Aorta (tissue), 5 donors: Measurements from ENCODE around the gene ENC1. TPM values are rescaled to one million over a fixed set of nuclear protein-coding genes. Genes with fewer than 3 reads are reported as not detected.

Source experiments
- ATAC-seq: fragments of 200-7000 bp; cut with Tn5 transposase; one replicate; pipeline ENCODE4 v1.9.1; 2022; ENCODE audit warnings: moderate library complexity; ENCODE audit not compliant: low FRiP score
- DNase-seq, 2 donors: peaks; one replicate each; pipeline ENCODE4 v3.0.0-alpha.2; 2020
- H3K27ac ChIP-seq, 2 donors: one replicate each; pipeline ENCODE4 v1.5.1; 2013; ENCODE audit warnings: low read length in 2 of 2, mild to moderate bottlenecking in 2 of 2, moderate library complexity in 2 of 2, control low read depth in 1 of 2, inconsistent platforms in 1 of 2, low read depth in 1 of 2
- H3K27me3 ChIP-seq, 2 donors: one replicate each; pipeline ENCODE4 v1.6.1; 2013; ENCODE audit warnings: control low read depth in 1 of 2, low read length in 1 of 2, mild to moderate bottlenecking in 1 of 2, moderate library complexity in 1 of 2; ENCODE audit not compliant: insufficient read depth in 2 of 2, control insufficient read depth in 1 of 2
- H3K36me3 ChIP-seq, 2 donors: one replicate each; pipeline ENCODE4 v1.6.1; 2013; ENCODE audit warnings: control low read depth in 1 of 2, low read length in 1 of 2, mild to moderate bottlenecking in 1 of 2; ENCODE audit not compliant: insufficient read depth in 2 of 2, control insufficient read depth in 1 of 2
- H3K4me1 ChIP-seq, 2 donors: one replicate each; pipeline ENCODE4 v1.6.1; 2013; ENCODE audit warnings: low read length in 2 of 2, control low read depth in 1 of 2, mild to moderate bottlenecking in 1 of 2, moderate library complexity in 1 of 2; ENCODE audit not compliant: insufficient read depth in 2 of 2, control insufficient read depth in 1 of 2
- H3K4me3 ChIP-seq, 2 donors: one replicate each; pipeline ENCODE4 v1.5.1; 2013; ENCODE audit warnings: low read length in 2 of 2, control low read depth in 1 of 2, mild to moderate bottlenecking in 1 of 2
- H3K9me3 ChIP-seq: one replicate; pipeline ENCODE4 v1.6.1; 2013; ENCODE audit warnings: mild to moderate bottlenecking, low read length; ENCODE audit not compliant: control insufficient read depth
- WGBS, 2 donors: extraction: QIAGEN DNeasy Blood & Tissue Kit; methylation state at CpG; one replicate each; pipeline ENCODE4 v1.1.7; 2013; 5-methylcytosine and 5-hydroxymethylcytosine counted together
- intact Hi-C, 2 donors: fragments of 100-400 bp; cut with DNase I; formaldehyde crosslinking; loops; one replicate each; pipeline versions ENCODE4 v1.14.2 to v1.15.0; 2022
- polyA plus RNA-seq, 2 donors: library from polyadenylated mRNA; stranded (reverse); fragments of 200-250 nt; gene quantifications; one replicate each; pipeline ENCODE4 v1.2.3, GENCODE V29; 2013
- total RNA-seq, 2 donors: library from RNA; stranded (reverse); fragmentation: NEBNext Ultra II Directional; extraction: Animal tissue kit (Norgen Biotek cat#: 25700); gene quantifications; one replicate each; pipeline ENCODE4 v1.2.1, GENCODE V29; 2021
- donor health status: healthy with polysubstance abuse.
- donor health status: Bipolar disorder and iron deficiency.
- donor health status: DM: no; HTN: no; CAD: no.
- donor health status: DM: no; HTN: no; CAD: no.
- donor health status: DM: yes; HTN: yes; CAD: no.

The ENC1 gene
- total and polyA plus RNA-seq, 4 donors = 2.1 to 10.6 (median 3.8) TPM

DNA sequence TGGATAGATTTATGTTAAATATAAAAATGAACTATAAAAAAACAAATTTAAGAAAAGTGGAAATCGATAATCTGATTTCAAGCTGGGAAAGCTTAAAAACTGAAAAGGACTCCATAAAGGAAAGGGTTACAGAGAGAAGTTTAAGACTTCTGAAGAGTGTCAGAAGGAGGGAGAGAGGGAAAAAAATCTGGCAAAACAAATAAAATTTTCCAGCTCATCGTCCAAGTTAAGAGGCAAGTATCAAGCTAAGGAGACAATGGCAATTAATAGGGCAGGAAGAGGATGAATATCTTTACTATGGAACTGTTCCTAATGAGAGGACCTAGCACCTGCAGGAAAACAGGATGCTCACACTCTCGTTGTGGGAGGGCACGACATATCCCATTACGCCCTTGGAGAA lies 24.0 kb upstream of the ENC1 start:
- no peak overlapping the region for H3K4me3 ChIP-seq
- H3K27ac ChIP-seq = no peak overlapping the region
- ATAC-seq (no peak), DNase-seq (no peak)
- no peaks in the 10 kb centered on the region for H3K4me1 ChIP-seq
- no peaks in the 10 kb centered on the region for H3K36me3 ChIP-seq
- intact Hi-C loops = no loop called here
- no peaks in the 10 kb centered on the region for H3K27me3 ChIP-seq
- 69 to 72% methylated on average over 5 of the region's 5 CpGs for WGBS, 2 donors
- H3K9me3 ChIP-seq = no peaks in the 10 kb centered on the region

DNA sequence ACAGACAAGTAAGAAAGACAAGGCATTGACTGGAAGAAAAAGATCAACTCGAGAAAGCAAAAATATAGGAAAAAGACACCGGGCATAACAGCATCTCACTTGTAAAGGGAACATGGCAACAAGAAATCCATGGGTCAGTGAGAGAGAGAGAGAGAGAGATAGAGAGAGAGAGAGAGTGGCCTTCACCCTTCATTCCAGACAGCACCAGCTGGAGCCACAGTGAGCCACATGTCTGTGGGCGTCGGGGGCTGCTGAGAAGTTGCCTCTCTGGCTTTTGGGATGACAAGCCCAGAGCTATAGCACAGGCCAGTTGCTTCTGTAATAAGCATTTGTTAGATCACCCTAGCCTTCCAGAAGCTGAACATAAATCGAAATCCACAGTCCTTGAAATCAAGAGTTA lies 20.3 kb upstream of the ENC1 start:
- H3K27me3 ChIP-seq = no peaks in the 10 kb centered on the region
- intact Hi-C loops = no loop called here
- no peaks in the 10 kb centered on the region for H3K9me3 ChIP-seq
- DNase-seq = no peak
- no peak for ATAC-seq
- no peak overlapping the region for H3K27ac ChIP-seq
- H3K36me3 ChIP-seq = no peaks in the 10 kb centered on the region
- WGBS, 2 donors = 85 to 86% methylated on average over 5 of the region's 5 CpGs
- H3K4me1 ChIP-seq = no peaks in the 10 kb centered on the region
- H3K4me3 ChIP-seq = no peak overlapping the region

DNA sequence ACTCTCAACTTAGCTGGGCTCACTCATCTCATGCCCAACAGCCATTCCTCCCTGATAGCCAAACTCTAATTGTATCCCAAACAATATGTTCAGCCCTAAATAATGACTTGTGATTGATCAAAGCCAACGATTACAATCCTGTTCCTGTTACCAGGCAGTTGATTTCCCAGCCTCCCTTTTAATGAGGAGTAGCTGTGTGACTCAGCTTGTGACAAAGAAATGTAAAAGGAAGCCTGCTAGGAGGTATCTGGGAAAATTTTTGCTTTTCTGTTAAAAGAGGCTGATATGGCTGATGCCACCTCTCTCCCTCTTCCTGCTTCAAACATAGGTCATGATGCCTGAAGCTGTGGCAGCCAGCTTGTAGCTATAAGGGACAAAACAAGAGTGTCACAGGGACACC lies 19.6 kb upstream of the ENC1 start:
- ATAC-seq (no peak), DNase-seq (no peak)
- intact Hi-C loops = no loop called here
- Histone ChIP-seq H3K27me3 (no peaks in the 10 kb centered on the region), H3K9me3 (no peaks in the 10 kb centered on the region), H3K27ac (no peak overlapping the region), H3K4me3 (no peak overlapping the region), H3K4me1 (no peaks in the 10 kb centered on the region), H3K36me3 (no peaks in the 10 kb centered on the region)
- WGBS, 2 donors = 78 to 92% methylated on average over 1 of the region's 1 CpG

DNA sequence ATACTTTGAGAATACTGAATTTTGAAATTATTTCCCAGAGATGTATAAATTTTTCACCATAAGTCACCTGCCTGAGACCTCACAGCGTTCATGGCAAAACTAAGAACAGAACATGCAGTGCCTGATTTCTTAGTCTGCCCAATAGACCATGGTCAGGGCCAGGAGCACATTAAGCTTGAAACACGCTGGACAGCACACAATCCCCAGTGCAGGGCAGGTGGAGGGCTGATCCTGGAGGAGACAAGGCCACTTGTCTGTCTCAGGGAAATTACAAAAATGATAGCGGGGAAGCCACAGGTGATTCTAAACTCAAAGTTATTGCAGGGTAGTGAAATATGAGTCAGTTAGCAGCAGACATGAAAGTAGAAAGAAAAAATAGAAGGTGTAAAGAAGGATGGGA lies 18.6 kb upstream of the ENC1 start:
- no peaks in the 10 kb centered on the region for H3K9me3 ChIP-seq
- no peak overlapping the region for H3K27ac ChIP-seq
- H3K4me1 ChIP-seq = no peaks in the 10 kb centered on the region
- 91 to 94% methylated on average over 3 of the region's 3 CpGs for WGBS, 2 donors
- no peak for ATAC-seq
- no peaks in the 10 kb centered on the region for H3K36me3 ChIP-seq
- no peaks in the 10 kb centered on the region for H3K27me3 ChIP-seq
- no peak for DNase-seq
- no peak overlapping the region for H3K4me3 ChIP-seq
- intact Hi-C loops = loop anchor here in 1 of 2 donors (10.0 kb wide), 1 partner anchor 1064 kb away; no protein-coding TSS in a partner anchor

DNA sequence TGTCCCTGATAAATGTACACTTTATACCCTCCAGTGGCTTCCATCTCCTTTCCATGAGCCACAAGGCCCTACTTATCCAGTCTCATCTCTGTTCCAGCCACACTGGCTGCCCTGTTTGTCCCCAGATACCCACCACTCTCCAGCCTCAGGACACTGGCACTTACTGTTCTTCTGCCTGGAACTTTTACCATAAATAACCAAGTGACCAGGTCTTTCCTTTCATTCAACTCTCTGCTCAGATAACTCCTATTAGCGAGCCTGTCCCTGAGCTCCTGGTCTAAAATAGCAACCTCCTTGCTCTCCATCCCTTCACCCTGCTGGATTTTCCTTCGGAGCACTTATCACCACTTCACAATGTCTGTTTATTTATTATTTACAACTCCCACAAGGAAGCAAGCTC lies 16.6 kb upstream of the ENC1 start:
- 77 to 78% methylated on average over 2 of the region's 2 CpGs for WGBS, 2 donors
- no peak for ATAC-seq
- no peaks in the 10 kb centered on the region for H3K4me1 ChIP-seq

DNA sequence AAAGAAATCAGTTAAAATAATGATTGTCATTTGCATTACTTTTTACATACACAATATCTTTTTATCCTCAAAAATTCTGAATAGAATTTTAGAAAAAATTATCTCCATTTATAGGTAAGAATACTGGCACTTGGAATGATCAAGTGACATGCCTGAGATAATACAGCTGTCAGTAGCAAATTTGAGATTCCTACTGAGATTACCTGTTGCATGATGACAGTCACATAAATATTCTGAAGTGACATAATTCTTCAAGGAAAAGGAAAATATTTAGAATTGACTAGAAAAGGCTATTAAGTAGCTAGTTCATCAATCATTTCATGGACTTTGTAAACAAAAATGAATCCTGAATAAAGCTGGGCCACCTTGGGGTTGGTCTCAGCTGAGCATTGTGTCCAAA lies 15.2 kb upstream of the ENC1 start:
- Histone ChIP-seq H3K4me3 (no peak overlapping the region), H3K36me3 (no peaks in the 10 kb centered on the region), H3K27me3 (no peaks in the 10 kb centered on the region), H3K4me1 (no peaks in the 10 kb centered on the region), H3K27ac (no peak overlapping the region), H3K9me3 (no peaks in the 10 kb centered on the region)
- intact Hi-C loops = loop anchor here in 1 of 2 donors (10.0 kb wide), 1 partner anchor 1061 kb away; no protein-coding TSS in a partner anchor
- no peak for DNase-seq
- no peak for ATAC-seq

More for the DNA sequence above, 16.6 kb upstream of the ENC1 start:
- no peak for DNase-seq
- Histone ChIP-seq H3K36me3 (no peaks in the 10 kb centered on the region), H3K9me3 (no peaks in the 10 kb centered on the region), H3K27ac (no peak overlapping the region), H3K4me3 (no peak overlapping the region), H3K27me3 (no peaks in the 10 kb centered on the region)
- intact Hi-C loops = loop anchor here in 1 of 2 donors (10.0 kb wide), 1 partner anchor 1062 kb away; no protein-coding TSS in a partner anchor

DNA sequence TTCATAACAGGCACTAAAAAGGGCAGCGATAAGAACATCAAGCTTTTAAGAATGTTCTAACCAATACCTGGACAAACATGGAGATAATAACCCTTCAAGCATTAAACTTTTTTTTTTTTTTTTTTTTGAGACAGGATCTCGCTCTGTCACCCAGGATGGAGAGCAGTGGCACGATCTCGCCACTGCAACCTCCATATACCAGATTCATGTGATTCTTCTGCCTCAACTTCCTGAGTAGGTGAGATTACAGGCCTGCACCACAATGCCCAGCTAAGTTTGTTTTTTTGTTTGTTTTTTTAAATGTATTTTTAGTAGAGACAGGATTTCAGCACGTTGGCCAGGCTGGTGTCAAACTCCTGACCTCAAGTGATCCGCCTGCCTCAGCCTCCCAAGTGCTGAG lies 14.7 kb upstream of the ENC1 start:
- Histone ChIP-seq H3K36me3 (no peaks in the 10 kb centered on the region), H3K27ac (no peak overlapping the region), H3K27me3 (no peaks in the 10 kb centered on the region), H3K4me3 (no peak overlapping the region), H3K9me3 (no peaks in the 10 kb centered on the region), H3K4me1 (no peaks in the 10 kb centered on the region)
- ATAC-seq (no peak), DNase-seq (no peak)
- intact Hi-C loops = loop anchor here in 1 of 2 donors (10.0 kb wide), 1 partner anchor 1060 kb away; no protein-coding TSS in a partner anchor
- WGBS, 2 donors = 81 to 82% methylated on average over 6 of the region's 6 CpGs

DNA sequence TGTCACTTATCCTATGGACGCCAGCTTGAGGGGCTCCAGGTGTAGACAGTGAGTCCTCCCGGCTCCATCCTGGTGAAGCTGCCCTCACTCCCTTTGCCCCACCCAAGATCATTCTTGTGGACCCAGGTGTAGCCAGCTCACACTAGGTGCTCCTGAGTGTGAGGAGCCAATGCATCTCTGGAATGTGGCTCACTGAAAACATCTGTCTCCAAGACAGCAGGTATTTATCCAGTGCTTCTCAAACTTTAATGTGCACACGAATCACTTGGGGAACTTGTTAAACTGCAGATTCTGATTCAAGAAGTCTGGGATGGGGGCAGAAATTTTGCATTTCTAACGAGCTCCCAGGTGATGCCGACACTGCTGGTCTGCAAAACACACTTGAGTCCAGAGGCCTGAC lies 13.5 kb upstream of the ENC1 start:
- no peak for DNase-seq

DNA sequence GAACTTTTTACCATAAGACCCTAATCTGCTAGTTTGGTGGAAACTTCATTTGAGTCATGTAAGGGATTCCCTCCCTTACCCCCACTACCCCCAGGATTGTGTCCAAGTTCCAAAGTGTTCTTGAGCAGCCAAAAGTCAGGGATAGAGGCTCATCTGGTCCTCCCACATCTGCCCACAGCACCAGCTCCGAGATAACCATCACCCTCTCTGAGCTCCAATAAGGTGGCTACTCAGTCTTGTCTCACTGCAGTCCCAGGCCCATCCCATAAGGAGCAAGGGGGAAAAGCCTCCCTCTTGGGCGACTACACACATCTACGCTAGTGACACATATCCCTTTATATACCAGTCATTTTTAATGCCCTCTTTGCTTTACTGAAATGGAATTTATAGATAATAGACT lies 12.0 kb upstream of the ENC1 start:
- no peak for ATAC-seq
- H3K9me3 ChIP-seq = no peaks in the 10 kb centered on the region
- H3K27ac ChIP-seq = no peak overlapping the region
- intact Hi-C loops = loop anchor here in 1 of 2 donors (10.0 kb wide), 1 partner anchor 1058 kb away; no protein-coding TSS in a partner anchor
- H3K27me3 ChIP-seq = no peaks in the 10 kb centered on the region
- no peaks in the 10 kb centered on the region for H3K36me3 ChIP-seq
- H3K4me1 ChIP-seq = peaks cover 0 to 3% of the 10 kb centered on the region in 2 donors
- WGBS, 2 donors = 89 to 94% methylated on average over 3 of the region's 3 CpGs
- no peak for DNase-seq
- no peak overlapping the region for H3K4me3 ChIP-seq

More for the DNA sequence above, 13.5 kb upstream of the ENC1 start:
- ATAC-seq = no peak
- WGBS, 2 donors = 92 to 94% methylated on average over 5 of the region's 5 CpGs
- H3K4me3 ChIP-seq = no peak overlapping the region
- peaks cover 0 to 2% of the 10 kb centered on the region in 2 donors for H3K4me1 ChIP-seq
- no peak overlapping the region for H3K27ac ChIP-seq
- intact Hi-C loops = loop anchor here in 1 of 2 donors (10.0 kb wide), 1 partner anchor 1059 kb away; no protein-coding TSS in a partner anchor
- no peaks in the 10 kb centered on the region for H3K36me3 ChIP-seq
- H3K9me3 ChIP-seq = no peaks in the 10 kb centered on the region
- no peaks in the 10 kb centered on the region for H3K27me3 ChIP-seq
